DMS153 treated with DMSO at 0.1 percent for 48 hours (cell line): ENCODE data around the gene NECTIN4.

Experiments
- DNase-seq: peaks from one replicate; lab custom pipeline; 2025; ENCODE audit not compliant: unreplicated experiment; lab: John Stamatoyannopoulos, UW

NECTIN4 gene

GRCh38 chr1:161061419-161061818 is 27.9 kb downstream of the NECTIN4 start:
- DNase-seq, result no peak

- no peak for DNase-seq
Measured at GRCh38 chr1:161059293-161059692, 30.1 kb downstream of the NECTIN4 start.

- DNase-seq, result no peak
Measured at GRCh38 chr1:161054805-161055204, 34.6 kb downstream of the NECTIN4 start.

DNA sequence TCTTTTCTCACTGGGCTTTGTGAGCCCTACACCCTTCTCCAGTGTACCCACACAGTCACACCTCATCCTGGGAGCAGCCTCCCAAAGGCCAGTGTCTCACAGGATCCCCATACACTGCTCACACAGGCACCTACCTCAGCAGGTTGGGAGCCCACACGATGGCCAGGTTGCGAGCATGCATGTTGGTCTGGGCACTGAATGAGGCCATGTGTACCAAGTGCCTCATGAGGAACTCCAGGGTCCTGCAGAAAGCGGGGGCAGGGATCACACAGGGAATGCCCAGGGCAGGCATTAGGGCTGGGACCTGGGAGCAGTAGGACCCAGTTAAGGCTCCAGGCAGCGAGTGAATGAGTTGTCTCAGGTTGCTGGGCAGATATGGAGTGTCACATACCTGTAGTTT is 35.1 kb downstream of the NECTIN4 start:
- DNase-seq, result no peak

DNA sequence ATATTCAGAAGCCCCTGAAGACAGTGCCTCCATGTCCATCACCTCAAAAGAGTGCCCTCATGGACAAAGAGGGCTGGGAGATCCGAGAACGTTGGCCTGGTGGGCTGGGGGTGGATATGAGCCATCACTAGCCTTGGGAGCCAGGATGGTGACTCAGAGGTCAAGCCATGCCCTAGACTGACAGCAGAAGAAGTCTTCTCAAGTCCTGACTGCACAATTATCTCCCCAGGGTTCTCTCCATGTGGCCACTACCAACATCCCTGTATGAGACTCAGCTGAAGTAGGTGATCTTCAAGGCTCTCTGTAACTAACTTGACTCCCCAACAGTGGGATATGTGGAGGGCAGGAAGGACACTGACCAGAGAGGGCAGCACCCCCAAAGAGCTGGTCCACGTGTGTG is 36.5 kb downstream of the NECTIN4 start:
- DNase-seq, result no peak

GRCh38 chr1:161051219-161051618 is 38.1 kb downstream of the NECTIN4 start:
- no peak for DNase-seq

GRCh38 chr1:161048949-161049722 is 40.2 kb downstream of the NECTIN4 start:
- DNase-seq, result no peak

DNA sequence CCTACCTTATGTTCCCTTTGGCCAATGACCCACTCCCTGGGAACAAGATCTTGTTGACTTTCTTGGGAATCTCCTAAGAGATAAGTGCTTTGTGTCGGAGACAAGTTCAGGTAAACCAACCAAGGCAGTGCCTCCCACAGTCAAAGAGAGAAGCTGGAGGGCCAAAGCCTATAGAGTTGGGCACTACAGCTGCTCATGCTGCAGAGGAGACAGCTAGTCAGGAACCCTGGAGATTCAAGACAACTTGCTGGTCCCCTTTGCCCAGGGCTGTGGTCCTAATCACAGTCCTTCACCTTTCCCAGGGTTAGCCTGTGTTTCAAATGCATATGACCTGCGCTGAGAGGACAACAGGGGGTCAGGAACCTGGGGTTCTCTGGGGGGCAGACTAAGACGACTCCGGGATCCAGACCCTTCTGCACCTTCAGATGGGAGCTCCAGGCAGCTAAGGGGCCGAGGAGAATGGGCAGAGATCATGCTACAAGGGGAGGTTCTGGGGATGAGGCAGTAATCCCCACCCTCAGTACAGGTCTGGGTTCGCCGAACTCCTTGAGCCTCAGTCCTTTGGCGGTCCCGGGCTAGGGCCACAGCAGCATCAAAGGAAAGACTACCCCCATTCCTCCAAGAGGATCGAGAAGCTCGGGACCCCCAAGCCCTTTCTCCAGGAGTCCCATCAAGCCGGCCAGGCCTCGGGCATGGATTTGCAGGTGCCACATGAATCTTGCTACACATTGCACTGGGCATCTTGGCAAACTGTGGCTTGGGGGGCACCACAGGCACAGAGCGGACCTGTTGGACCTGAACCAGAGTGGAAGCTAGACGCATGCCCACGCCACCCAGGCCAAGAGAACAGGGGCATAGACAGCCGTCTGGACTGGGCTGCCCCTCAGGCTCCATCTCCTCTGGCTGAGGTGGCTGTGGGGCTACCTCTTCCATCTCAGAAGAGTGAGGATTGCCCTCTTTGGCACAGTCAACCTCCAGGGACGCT is 41.6 kb downstream of the NECTIN4 start:
- DNase-seq, result no peak

DNA sequence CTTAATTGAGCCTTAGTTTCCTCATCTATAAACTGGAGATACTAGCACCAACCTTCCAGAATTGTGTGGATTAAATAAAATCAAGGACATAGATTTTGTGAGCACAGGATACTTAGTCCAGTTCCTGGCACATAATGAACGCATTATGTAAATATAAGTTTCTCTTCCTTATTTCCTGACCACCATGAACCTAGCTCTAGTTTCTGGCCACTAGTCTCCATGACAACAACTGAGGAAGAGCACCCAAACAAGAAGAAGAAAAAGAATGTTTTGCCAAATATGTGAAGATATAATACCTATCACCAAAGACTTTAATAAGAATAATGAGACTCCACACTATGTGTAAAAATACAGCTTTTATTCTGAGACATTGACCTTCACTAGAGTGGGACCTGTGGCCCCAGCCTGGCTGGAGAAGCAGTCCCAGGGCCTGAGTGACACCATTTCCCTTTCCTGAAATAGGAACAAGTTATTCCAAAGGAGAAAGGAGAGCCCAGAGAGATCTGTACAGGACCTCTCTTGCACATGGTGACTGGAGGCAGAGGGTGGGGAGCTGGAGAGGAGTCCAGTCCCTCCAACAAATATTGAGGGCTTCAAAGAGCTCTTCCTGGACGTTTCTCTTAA is 42.6 kb downstream of the NECTIN4 start:
- no peak for DNase-seq

DNA sequence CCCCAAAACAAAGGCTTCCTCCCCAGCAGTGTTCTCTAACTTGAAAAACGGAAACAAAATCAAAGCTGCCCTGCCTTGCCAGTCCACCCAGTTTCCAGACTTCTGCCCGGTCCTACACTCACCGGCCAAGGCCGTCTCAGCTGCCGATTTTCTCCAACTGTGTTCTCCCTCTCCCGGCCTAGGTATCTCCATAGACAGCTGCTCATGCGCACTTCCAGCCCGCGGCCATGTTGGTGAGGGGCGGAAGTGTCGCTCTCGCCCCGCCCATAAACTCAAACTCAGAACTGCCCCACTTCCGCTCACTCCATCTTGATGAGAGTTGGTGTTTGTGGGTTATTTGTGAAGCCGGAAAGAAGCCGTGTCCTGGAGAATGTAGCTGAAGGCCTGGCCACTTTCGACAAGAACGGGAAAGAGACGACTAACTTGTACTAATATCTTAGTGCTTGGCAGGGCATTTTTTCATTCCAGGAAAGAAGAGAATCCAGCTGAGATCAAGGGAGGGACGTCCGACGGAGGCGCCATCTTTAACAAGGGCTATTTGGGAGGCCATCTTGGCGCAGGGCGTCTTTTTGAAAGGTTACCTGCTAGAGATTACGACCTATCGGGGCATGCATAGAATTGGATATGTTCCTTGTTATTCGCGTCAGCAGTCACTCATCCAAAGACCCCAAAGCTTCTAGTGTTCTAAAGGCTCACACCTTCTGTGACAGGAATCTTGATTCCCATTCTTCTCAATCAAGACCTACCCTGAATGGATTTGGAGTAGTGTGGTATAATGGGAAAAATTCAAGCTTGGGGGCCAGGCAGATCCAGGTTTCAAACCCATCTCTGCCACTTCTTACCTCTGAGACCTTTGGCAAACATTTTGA is 43.4 kb downstream of the NECTIN4 start, which contains the start of gene USF1:
Gene USF1, minus strand, starts transcription at position 242 of the 869 bp plus-strand sequence. CDS start 2,702 bp downstream, outside the sequence.
- peak; percentile 97 for DNase-seq

- DNase-seq, result peak; percentile 75
Measured at GRCh38 chr1:161044908-161045735, 44.2 kb downstream of the NECTIN4 start.

DNA sequence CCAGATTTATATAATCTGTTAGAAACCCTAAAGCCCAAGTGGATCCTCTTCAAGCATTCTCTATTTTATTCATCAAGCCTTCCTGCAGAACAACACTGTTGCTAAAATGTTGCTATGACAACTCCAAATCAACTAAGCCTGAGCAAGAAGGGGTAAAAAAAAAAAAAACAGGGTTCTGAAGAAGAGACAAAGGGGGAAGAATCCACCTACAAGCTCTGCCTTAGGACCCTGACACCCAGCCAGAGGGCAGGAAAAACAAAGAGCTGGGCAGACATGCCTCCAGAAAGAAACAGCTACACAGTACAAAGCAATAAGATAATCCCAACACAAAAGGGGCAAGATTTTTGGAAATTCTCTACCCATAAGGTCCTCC is 44.8 kb downstream of the NECTIN4 start:
- no peak for DNase-seq

GRCh38 chr1:161039546-161039945 is 49.8 kb downstream of the NECTIN4 start:
- DNase-seq, result no peak

- DNase-seq, result no peak
Measured at GRCh38 chr1:161039154-161039545, 50.2 kb downstream of the NECTIN4 start.

GRCh38 chr1:161038523-161039153 is 50.7 kb downstream of the NECTIN4 start, which contains the start of gene TSTD1:
Gene TSTD1, minus strand, starts transcription at chr1:161038964. Its CDS starts 75 bp downstream, at chr1:161038889.
- peak; percentile 64 for DNase-seq

- DNase-seq, result no peak
Measured at GRCh38 chr1:161037661-161038522, 51.5 kb downstream of the NECTIN4 start.

DNA sequence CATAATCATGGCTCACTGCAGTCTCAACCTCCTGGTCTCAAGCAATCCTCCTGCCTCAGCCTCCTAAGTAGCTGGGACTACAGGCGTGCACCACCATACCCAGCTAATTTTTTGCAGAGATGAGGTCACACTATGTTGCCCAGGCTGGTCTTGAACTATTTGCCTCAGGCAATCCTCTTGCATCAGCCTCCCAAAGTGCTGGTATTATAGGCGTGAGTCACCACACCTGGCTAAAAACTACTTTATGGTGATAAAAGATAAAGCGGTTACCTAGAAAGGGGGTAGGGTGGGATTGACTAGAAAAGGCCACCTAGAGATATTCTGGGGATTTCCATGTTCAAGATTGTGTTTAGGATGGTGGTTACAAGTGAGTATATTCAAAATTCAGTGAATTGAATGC is 55.6 kb downstream of the NECTIN4 start:
- no peak for DNase-seq

- DNase-seq, result no peak
Measured at GRCh38 chr1:161032409-161032808, 56.9 kb downstream of the NECTIN4 start.
